Thymus (tissue), 11 donors: ENCODE data around the gene PLXNB2. TPM values are rescaled to one million over a fixed set of nuclear protein-coding genes. Genes with fewer than 3 reads are reported as not detected.
A peak's percentile ranks its signal among the peaks of the same experiment; 100 is the strongest.

Source experiments
- DNase-seq, 9 donors: peaks; one replicate each; pipeline ENCODE4 v3.0.0-alpha.2; 2013; ENCODE audit warnings: low spot score in 9 of 9, low read depth in 6 of 9, missing footprints in 1 of 9
- H3K27ac ChIP-seq, 2 donors: one replicate each; pipeline ENCODE4 v1.5.1; 2013; ENCODE audit warnings: control low read depth in 1 of 2, low read depth in 1 of 2, low read length in 1 of 2, mild to moderate bottlenecking in 1 of 2, moderate library complexity in 1 of 2
- H3K27me3 ChIP-seq, 2 donors: one replicate each; pipeline ENCODE4 v1.5.1; 2013; ENCODE audit warnings: low read length in 1 of 2; ENCODE audit not compliant: control insufficient read depth in 2 of 2, insufficient read depth in 1 of 2
- H3K36me3 ChIP-seq, 2 donors: one replicate each; pipeline ENCODE4 v1.5.1; 2013; ENCODE audit warnings: low read length in 1 of 2, mild to moderate bottlenecking in 1 of 2, moderate library complexity in 1 of 2; ENCODE audit not compliant: control insufficient read depth in 2 of 2, insufficient read depth in 2 of 2
- H3K4me1 ChIP-seq, 2 donors: one replicate each; pipeline ENCODE4 v1.5.1; 2013; ENCODE audit warnings: low read length in 2 of 2; ENCODE audit not compliant: control insufficient read depth in 2 of 2, insufficient read depth in 2 of 2
- H3K4me3 ChIP-seq, 2 donors: one replicate each; pipeline ENCODE4 v1.5.1; 2013; ENCODE audit warnings: low read length in 2 of 2, control low read depth in 1 of 2, mild to moderate bottlenecking in 1 of 2
- H3K9me3 ChIP-seq, 2 donors: one replicate each; pipeline ENCODE4 v1.5.1; 2013; ENCODE audit warnings: low read length in 1 of 2, mild to moderate bottlenecking in 1 of 2; ENCODE audit not compliant: control insufficient read depth in 2 of 2, insufficient read depth in 1 of 2
- WGBS: extraction: QIAGEN DNeasy Blood & Tissue Kit; methylation state at CpG from one replicate; pipeline ENCODE4 v1.1.7; 2013; 5-methylcytosine and 5-hydroxymethylcytosine counted together
- polyA plus RNA-seq: library from polyadenylated mRNA; stranded (reverse); fragments of 200-250 nt; gene quantifications from one replicate; pipeline ENCODE4 v1.2.3, GENCODE V29; 2013
- total RNA-seq: library from RNA; stranded (reverse); fragments of 120-200 nt; gene quantifications from one replicate; pipeline ENCODE4 v1.2.4, GENCODE V29; 2013
- donor health status: healthy.

Gene PLXNB2
- total and polyA plus RNA-seq, 2 donors, result 13.1 to 53.2 TPM

GRCh38 chr22:50246242-50247175 is 60.9 kb downstream of the PLXNB2 start:
- 95% methylated on average over 20 of the region's 20 CpGs for WGBS
- Histone ChIP-seq H3K27ac (peak overlapping the region in 1 of 2 donors; percentile 5), H3K27me3 (no peaks in the 10 kb centered on the region), H3K36me3 (peaks cover 17 to 22% of the 10 kb centered on the region in 2 donors), H3K4me3 (no peak overlapping the region), H3K4me1 (peaks cover 26 to 54% of the 10 kb centered on the region in 2 donors), H3K9me3 (no peaks in the 10 kb centered on the region)
- DNase-seq, result no peak

- Histone ChIP-seq H3K9me3 (no peaks in the 10 kb centered on the region), H3K27ac (peak overlapping the region; percentile 96 to 99), H3K4me3 (peak overlapping the region; percentile 69 to 92), H3K36me3 (peaks cover 19 to 22% of the 10 kb centered on the region in 2 donors), H3K27me3 (no peaks in the 10 kb centered on the region), H3K4me1 (peaks cover 26 to 57% of the 10 kb centered on the region in 2 donors)
- no peak for DNase-seq
- 20% methylated on average over 53 of the region's 53 CpGs for WGBS
Observed at GRCh38 chr22:50245214-50246072, 62.0 kb downstream of the PLXNB2 start.

GRCh38 chr22:50244420-50245213 is 62.8 kb downstream of the PLXNB2 start, which contains the start of gene TUBGCP6:
Gene TUBGCP6 (minus strand): TSS chr22:50245023. CDS start chr22:50244459, 564 bp downstream.
- under 1% methylated on average over 76 of the region's 76 CpGs for WGBS
- DNase-seq, result peak; percentile 74 to 97 (median 93)
- Histone ChIP-seq H3K4me3 (peak within 1 kb of the TSS; percentile 69 to 92), H3K27me3 (no peaks in the 10 kb centered on the region), H3K27ac (peak within 1 kb of the TSS; percentile 96 to 99), H3K9me3 (no peaks in the 10 kb centered on the region), H3K4me1 (peaks cover 19 to 49% of the 10 kb centered on the region in 2 donors), H3K36me3 (peaks cover 27 to 29% of the 10 kb centered on the region in 2 donors)

GRCh38 chr22:50243685-50244419 is 63.6 kb downstream of the PLXNB2 start:
- Histone ChIP-seq H3K36me3 (peaks cover 33% of the 10 kb centered on the region in 2 donors), H3K9me3 (no peaks in the 10 kb centered on the region), H3K27me3 (no peaks in the 10 kb centered on the region), H3K27ac (peak overlapping the region; percentile 96 to 99), H3K4me3 (peak overlapping the region; percentile 69 to 92), H3K4me1 (peaks cover 19 to 46% of the 10 kb centered on the region in 2 donors)
- DNase-seq, result peak in 1 of 9 donors; percentile 45
- WGBS, result 30% methylated on average over 27 of the region's 27 CpGs

- Histone ChIP-seq H3K36me3 (peaks cover 29 to 36% of the 10 kb centered on the region in 2 donors), H3K9me3 (no peaks in the 10 kb centered on the region), H3K4me1 (peaks cover 19 to 42% of the 10 kb centered on the region in 2 donors), H3K4me3 (peak overlapping the region in 1 of 2 donors; percentile 18), H3K27ac (peak overlapping the region in 1 of 2 donors; percentile 27), H3K27me3 (no peaks in the 10 kb centered on the region)
- DNase-seq, result no peak
- WGBS, result 84% methylated on average over 14 of the region's 14 CpGs
Observed at GRCh38 chr22:50242406-50242949, 65.0 kb downstream of the PLXNB2 start.

GRCh38 chr22:50238755-50239154 is 68.7 kb downstream of the PLXNB2 start:
- H3K27ac ChIP-seq, result no peak overlapping the region
- DNase-seq, result no peak
- H3K9me3 ChIP-seq, result peaks cover 0 to 5% of the 10 kb centered on the region in 2 donors
- H3K36me3 ChIP-seq, result peaks cover 29 to 44% of the 10 kb centered on the region in 2 donors
- peaks cover 9 to 28% of the 10 kb centered on the region in 2 donors for H3K4me1 ChIP-seq
- H3K4me3 ChIP-seq, result no peak overlapping the region
- H3K27me3 ChIP-seq, result no peaks in the 10 kb centered on the region
- WGBS, result 89% methylated on average over 9 of the region's 9 CpGs

GRCh38 chr22:50236731-50237409 is 70.6 kb downstream of the PLXNB2 start:
- H3K27me3 ChIP-seq, result no peaks in the 10 kb centered on the region
- H3K27ac ChIP-seq, result no peak overlapping the region
- DNase-seq, result no peak
- 77% methylated on average over 11 of the region's 11 CpGs for WGBS
- H3K4me3 ChIP-seq, result no peak overlapping the region
- H3K4me1 ChIP-seq, result peaks cover 0 to 9% of the 10 kb centered on the region in 2 donors
- H3K9me3 ChIP-seq, result peaks cover 0 to 5% of the 10 kb centered on the region in 2 donors
- peaks cover 41 to 63% of the 10 kb centered on the region in 2 donors for H3K36me3 ChIP-seq
